ENCODE measurements around the gene CRYBB1. TPM values are rescaled to one million over a fixed set of nuclear protein-coding genes. Genes with fewer than 3 reads are reported as not detected.

CRYBB1 gene
- polyA plus RNA-seq, 1 of the 3 experiments (the other 2 are of a cell fraction) = 0.05 TPM

DNA sequence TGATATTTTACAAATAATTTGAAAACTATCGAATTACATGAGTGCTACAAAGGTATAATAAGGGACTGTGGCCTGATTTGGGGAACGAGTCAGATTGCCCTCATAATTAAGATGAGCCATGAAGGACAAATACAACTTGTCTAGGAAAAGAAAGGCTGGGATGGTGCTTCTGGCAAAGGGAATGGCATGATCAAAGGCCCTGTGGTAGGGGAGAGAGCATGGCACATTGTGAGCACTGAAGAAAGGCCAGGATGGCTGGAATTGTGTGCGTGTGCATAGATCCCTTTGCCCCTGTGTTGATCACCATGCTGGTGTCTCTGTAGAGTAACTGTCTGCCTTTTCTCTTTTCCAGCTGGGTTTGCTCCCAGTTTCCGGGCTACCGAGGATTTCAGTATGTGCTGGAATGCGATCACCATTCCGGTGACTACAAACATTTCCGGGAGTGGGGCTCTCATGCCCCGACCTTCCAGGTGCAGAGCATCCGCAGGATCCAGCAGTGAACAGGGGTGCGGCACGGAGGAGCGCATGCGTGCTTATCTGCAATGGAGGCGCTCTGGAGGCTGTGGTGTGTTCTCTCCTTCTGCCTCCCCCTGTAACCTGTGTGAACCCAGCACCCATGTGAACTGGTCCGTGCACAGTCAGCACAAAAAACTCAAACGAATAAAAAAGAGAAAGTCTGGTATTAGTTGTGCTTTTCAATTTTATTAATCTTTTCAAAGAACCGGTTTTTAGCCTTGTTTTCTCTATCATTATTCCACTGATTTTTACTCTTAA, 12.3 kb upstream of the CRYBB1 start:
- H3K4me3 ChIP-seq (ENCODE audit: low read depth in 2 of 2, low read length in 1 of 2) = no peak overlapping the region
- 84% methylated on average over 18 of the region's 18 CpGs for WGBS (ENCODE audit: low lambda C conversion rate)
- H4K20me1 ChIP-seq (ENCODE audit: insufficient read depth) = no peaks in the 10 kb centered on the region
- ChIA-PET POLR2A (interaction anchor here (0.6 kb wide), 1 partner anchor 126 kb away, joined by 4 read pairs; no protein-coding TSS in a partner anchor), CTCF (interaction anchor here (2.0 kb wide), 1 partner anchor 9 kb away, joined by 4 read pairs; no protein-coding TSS in a partner anchor)
- H3K36me3 ChIP-seq (replicated peaks in 1 of 2; ENCODE audit: control insufficient read depth in 1 of 2, insufficient read depth in 2 of 2, low read length in 1 of 2) = no peaks in the 10 kb centered on the region
- H3K4me2 ChIP-seq = no peak overlapping the region
- H3K9me3 ChIP-seq = no peaks in the 10 kb centered on the region
- H3K9ac ChIP-seq = no peak overlapping the region
- no peak overlapping the region for H3K27ac ChIP-seq (ENCODE audit: low read depth in 2 of 2, low read length in 1 of 2)
- H3K9me2 ChIP-seq = no peaks in the 10 kb centered on the region
- no peak for DNase-seq
- no peaks in the 10 kb centered on the region for H3K79me2 ChIP-seq (ENCODE audit: insufficient read depth)
- no peak for TF ChIP-seq POLR2AphosphoS5 (IDR thresholded peaks at IDR 0.05; ENCODE audit: low read depth, low read length)
- TF ChIP-seq TCF12 (IDR thresholded peaks at IDR 0.05) = no peak
- no peak for TF ChIP-seq SMC3 (IDR thresholded peaks at IDR 0.05; ENCODE audit: low read depth, low read length)
- no peak for TF ChIP-seq FOXJ3 (CRISPR knock-in tag; IDR thresholded peaks at IDR 0.05)
- no peak for TF ChIP-seq CHD2 (IDR thresholded peaks at IDR 0.05; ENCODE audit: low read length, partially characterized antibody)
- TF ChIP-seq MXI1 (IDR thresholded peaks at IDR 0.05; ENCODE audit: low read depth, low read length) = no peak
- TF ChIP-seq, protein P1, sequence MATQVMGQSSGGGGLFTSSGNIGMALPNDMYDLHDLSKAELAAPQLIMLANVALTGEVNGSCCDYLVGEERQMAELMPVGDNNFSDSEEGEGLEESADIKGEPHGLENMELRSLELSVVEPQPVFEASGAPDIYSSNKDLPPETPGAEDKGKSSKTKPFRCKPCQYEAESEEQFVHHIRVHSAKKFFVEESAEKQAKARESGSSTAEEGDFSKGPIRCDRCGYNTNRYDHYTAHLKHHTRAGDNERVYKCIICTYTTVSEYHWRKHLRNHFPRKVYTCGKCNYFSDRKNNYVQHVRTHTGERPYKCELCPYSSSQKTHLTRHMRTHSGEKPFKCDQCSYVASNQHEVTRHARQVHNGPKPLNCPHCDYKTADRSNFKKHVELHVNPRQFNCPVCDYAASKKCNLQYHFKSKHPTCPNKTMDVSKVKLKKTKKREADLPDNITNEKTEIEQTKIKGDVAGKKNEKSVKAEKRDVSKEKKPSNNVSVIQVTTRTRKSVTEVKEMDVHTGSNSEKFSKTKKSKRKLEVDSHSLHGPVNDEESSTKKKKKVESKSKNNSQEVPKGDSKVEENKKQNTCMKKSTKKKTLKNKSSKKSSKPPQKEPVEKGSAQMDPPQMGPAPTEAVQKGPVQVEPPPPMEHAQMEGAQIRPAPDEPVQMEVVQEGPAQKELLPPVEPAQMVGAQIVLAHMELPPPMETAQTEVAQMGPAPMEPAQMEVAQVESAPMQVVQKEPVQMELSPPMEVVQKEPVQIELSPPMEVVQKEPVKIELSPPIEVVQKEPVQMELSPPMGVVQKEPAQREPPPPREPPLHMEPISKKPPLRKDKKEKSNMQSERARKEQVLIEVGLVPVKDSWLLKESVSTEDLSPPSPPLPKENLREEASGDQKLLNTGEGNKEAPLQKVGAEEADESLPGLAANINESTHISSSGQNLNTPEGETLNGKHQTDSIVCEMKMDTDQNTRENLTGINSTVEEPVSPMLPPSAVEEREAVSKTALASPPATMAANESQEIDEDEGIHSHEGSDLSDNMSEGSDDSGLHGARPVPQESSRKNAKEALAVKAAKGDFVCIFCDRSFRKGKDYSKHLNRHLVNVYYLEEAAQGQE (IDR thresholded peaks at IDR 0.05; ENCODE audit: low read depth, low read length) = no peak
- TF ChIP-seq RFX5 (IDR thresholded peaks at IDR 0.05; ENCODE audit: low read length) = no peak
- no peak overlapping the region for H2AFZ ChIP-seq (ENCODE audit: low read depth)
- H3K27me3 ChIP-seq (ENCODE audit: insufficient read depth) = no peaks in the 10 kb centered on the region
- peaks cover 0 to 2% of the 10 kb centered on the region in 2 experiments; a peak in 1 of 4 replicates for H3K4me1 ChIP-seq (ENCODE audit: control insufficient read depth in 1 of 2, insufficient read depth in 2 of 2, low read depth in 1 of 2, low read length in 1 of 2)
- H3F3A ChIP-seq (replicated peaks; ENCODE audit: insufficient read depth) = no peaks in the 10 kb centered on the region

DNA sequence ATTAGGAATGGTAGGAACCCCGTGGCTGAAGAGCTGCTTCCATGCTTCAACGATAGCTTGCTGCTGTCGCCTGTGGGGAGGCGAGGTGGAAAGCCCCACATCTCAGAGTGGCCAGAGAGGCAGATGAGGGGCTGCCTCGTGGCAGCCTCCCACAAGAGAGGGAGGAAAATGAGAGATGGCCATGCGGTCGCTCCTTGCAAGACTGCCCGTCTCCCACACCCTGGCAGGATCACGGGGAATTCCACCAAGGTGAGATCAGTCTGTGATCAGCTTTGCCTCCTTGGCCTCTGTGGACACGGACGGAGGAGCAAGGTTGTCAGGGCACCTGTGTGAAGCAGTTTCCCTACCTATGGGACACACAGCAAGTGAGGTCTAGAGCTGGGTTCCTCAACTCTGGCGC, 7.0 kb upstream of the CRYBB1 start:
- H3K9me2 ChIP-seq = no peaks in the 10 kb centered on the region
- no peak for DNase-seq
- no peaks in the 10 kb centered on the region for H3K79me2 ChIP-seq (ENCODE audit: insufficient read depth)
- no peak overlapping the region for H2AFZ ChIP-seq (ENCODE audit: low read depth)
- no peaks in the 10 kb centered on the region for H3K4me1 ChIP-seq (ENCODE audit: control insufficient read depth in 1 of 2, insufficient read depth in 2 of 2, low read depth in 1 of 2, low read length in 1 of 2)
- no peak overlapping the region for H3K4me2 ChIP-seq
- H3F3A ChIP-seq (replicated peaks; ENCODE audit: insufficient read depth) = no peaks in the 10 kb centered on the region
- ChIA-PET POLR2A (no interaction called here), CTCF (interaction anchor here (1.1 kb wide), 1 partner anchor 258 kb away, joined by 3 read pairs; no protein-coding TSS in a partner anchor)
- no peaks in the 10 kb centered on the region for H4K20me1 ChIP-seq (ENCODE audit: insufficient read depth)
- no peak overlapping the region for H3K27ac ChIP-seq (ENCODE audit: low read depth in 2 of 2, low read length in 1 of 2)
- 62% methylated on average over 7 of the region's 12 CpGs for WGBS (ENCODE audit: low lambda C conversion rate)
- no peaks in the 10 kb centered on the region for H3K9me3 ChIP-seq
- H3K9ac ChIP-seq = no peak overlapping the region
- no peaks in the 10 kb centered on the region; the same call in 1 of the 2 replicates for H3K27me3 ChIP-seq (ENCODE audit: insufficient read depth)
- H3K4me3 ChIP-seq (ENCODE audit: low read depth in 2 of 2, low read length in 1 of 2) = no peak overlapping the region
- no peaks in the 10 kb centered on the region for H3K36me3 ChIP-seq (replicated peaks in 1 of 2; ENCODE audit: control insufficient read depth in 1 of 2, insufficient read depth in 2 of 2, low read length in 1 of 2)
- no peak for TF ChIP-seq TAF1 (IDR thresholded peaks at IDR 0.05; ENCODE audit: borderline replicate concordance, low read depth, low read length)
- TF ChIP-seq MEF2A (IDR thresholded peaks at IDR 0.05; ENCODE audit: borderline replicate concordance, low read depth) = no peak
- TF ChIP-seq POLR2AphosphoS5 (IDR thresholded peaks at IDR 0.05; ENCODE audit: low read depth, low read length) = no peak
- no peak for TF ChIP-seq GABPA (IDR thresholded peaks at IDR 0.05; ENCODE audit: low read depth)
- no peak for TF ChIP-seq EP300 (IDR thresholded peaks at IDR 0.05; ENCODE audit: borderline replicate concordance in 1 of 2, low read depth in 1 of 2, low read length in 1 of 2)
- TF ChIP-seq, protein P2, sequence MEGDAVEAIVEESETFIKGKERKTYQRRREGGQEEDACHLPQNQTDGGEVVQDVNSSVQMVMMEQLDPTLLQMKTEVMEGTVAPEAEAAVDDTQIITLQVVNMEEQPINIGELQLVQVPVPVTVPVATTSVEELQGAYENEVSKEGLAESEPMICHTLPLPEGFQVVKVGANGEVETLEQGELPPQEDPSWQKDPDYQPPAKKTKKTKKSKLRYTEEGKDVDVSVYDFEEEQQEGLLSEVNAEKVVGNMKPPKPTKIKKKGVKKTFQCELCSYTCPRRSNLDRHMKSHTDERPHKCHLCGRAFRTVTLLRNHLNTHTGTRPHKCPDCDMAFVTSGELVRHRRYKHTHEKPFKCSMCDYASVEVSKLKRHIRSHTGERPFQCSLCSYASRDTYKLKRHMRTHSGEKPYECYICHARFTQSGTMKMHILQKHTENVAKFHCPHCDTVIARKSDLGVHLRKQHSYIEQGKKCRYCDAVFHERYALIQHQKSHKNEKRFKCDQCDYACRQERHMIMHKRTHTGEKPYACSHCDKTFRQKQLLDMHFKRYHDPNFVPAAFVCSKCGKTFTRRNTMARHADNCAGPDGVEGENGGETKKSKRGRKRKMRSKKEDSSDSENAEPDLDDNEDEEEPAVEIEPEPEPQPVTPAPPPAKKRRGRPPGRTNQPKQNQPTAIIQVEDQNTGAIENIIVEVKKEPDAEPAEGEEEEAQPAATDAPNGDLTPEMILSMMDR (IDR thresholded peaks at IDR 0.05) = no peak
- TF ChIP-seq SIN3A (IDR thresholded peaks at IDR 0.05; ENCODE audit: borderline replicate concordance, low read depth, low read length) = no peak
- no peak for TF ChIP-seq JUND (IDR thresholded peaks at IDR 0.05)
- TF ChIP-seq MXI1 (IDR thresholded peaks at IDR 0.05; ENCODE audit: low read depth, low read length) = no peak
- TF ChIP-seq, protein P3, sequence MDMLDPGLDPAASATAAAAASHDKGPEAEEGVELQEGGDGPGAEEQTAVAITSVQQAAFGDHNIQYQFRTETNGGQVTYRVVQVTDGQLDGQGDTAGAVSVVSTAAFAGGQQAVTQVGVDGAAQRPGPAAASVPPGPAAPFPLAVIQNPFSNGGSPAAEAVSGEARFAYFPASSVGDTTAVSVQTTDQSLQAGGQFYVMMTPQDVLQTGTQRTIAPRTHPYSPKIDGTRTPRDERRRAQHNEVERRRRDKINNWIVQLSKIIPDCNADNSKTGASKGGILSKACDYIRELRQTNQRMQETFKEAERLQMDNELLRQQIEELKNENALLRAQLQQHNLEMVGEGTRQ (IDR thresholded peaks at IDR 0.05; ENCODE audit: borderline replicate concordance, low read depth, low read length) = no peak
- TF ChIP-seq, protein P4, sequence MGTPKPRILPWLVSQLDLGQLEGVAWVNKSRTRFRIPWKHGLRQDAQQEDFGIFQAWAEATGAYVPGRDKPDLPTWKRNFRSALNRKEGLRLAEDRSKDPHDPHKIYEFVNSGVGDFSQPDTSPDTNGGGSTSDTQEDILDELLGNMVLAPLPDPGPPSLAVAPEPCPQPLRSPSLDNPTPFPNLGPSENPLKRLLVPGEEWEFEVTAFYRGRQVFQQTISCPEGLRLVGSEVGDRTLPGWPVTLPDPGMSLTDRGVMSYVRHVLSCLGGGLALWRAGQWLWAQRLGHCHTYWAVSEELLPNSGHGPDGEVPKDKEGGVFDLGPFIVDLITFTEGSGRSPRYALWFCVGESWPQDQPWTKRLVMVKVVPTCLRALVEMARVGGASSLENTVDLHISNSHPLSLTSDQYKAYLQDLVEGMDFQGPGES (IDR thresholded peaks at IDR 0.05; ENCODE audit: low read depth, low read length) = no peak
- no peak for TF ChIP-seq EZH2phosphoT487 (IDR thresholded peaks at IDR 0.05; ENCODE audit: borderline replicate concordance, low read depth)
